ENCODE measurements around the gene OTOP1.

GRCh38 chr4:4256799-4257198 lies 30.1 kb upstream of the OTOP1 start:
- no peak for TF ChIP-seq CTCF (IDR thresholded peaks at IDR 0.05; ENCODE audit: low read depth, low read length, missing input control)
- TF ChIP-seq GABPA (IDR thresholded peaks at IDR 0.05 in 1 of 2, conservative IDR thresholded peaks at IDR 0.05 in 1 of 2): no peak
- TF ChIP-seq REST (IDR thresholded peaks at IDR 0.05): no peak
